Gastroesophageal sphincter (tissue), 3 donors: ENCODE results near the gene ARID3A.

ENCODE experiments used
- EP300 ChIP-seq: sonication (generic); formaldehyde crosslinking; IDR thresholded peaks from one replicate; pipeline ENCODE4 v1.6.1; 2017; ENCODE audit warnings: antibody characterized with exemption, mild to moderate bottlenecking
- POLR2A ChIP-seq, 2 donors: fragments of 450-650 bp; IDR thresholded peaks; one replicate each; pipeline ENCODE4 v1.6.1; 2017; ENCODE audit warnings: antibody characterized with exemption in 2 of 2, mild to moderate bottlenecking in 2 of 2, moderate library complexity in 1 of 2
- POLR2AphosphoS5 ChIP-seq: sonication (generic); formaldehyde crosslinking; IDR thresholded peaks from one replicate; pipeline ENCODE4 v1.6.1; 2017; ENCODE audit warnings: antibody characterized with exemption
- TF ChIP-seq, protein P1 (sequence below), 4 experiments: fragments of 200-600 bp in 2 of 4; fragments of 450-650 bp in 2 of 4; sonication (generic) in 1 of 4; IDR thresholded peaks; one replicate each; pipeline ENCODE4 v1.5.1; 2017 to 2019; ENCODE audit warnings: antibody characterized with exemption in 4 of 4, mild to moderate bottlenecking in 2 of 4, moderate library complexity in 2 of 4

DNA sequence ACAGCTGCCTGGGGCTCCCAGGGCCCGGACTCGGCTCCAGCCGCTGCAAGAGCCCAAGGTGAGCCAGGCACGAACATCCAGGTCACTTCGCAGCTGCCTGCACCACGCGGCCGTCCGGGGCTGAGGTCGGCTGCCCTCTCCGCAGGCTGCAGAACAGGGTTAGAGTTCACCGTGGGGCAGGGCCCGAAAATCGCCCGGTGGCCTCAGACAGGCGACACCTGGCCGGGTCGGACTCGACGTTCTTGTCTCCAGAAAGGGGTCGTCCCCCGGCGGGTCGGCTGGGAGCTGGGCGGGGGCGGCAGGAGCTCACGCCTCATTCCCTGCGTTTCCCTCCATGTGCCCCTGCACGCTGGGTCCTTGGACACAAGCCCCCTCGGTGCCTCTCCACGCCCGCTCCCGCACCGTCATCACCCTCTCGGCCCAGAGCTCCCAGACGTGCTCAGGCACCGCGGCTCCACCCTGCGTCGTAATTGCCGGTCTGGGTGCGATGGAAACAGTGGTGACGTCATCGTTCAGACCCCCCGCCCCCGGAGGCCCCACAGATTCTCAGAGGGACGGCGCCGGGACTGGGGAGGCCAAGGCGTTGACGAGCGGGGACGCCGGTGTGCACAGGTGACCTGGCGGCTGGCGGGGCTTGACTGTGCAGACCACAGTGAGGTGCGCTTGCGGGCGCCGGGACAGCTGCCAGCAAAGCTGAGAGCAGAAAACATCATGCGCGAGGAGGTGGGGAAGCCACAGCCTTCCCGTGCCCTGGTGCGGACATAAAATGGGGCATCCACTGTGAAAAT, 70.4 kb downstream of the ARID3A start:
- TF ChIP-seq POLR2AphosphoS5 (no peak), EP300 (no peak), POLR2A (IDR thresholded peaks at IDR 0.05) (no peak)
- TF ChIP-seq, protein P1, sequence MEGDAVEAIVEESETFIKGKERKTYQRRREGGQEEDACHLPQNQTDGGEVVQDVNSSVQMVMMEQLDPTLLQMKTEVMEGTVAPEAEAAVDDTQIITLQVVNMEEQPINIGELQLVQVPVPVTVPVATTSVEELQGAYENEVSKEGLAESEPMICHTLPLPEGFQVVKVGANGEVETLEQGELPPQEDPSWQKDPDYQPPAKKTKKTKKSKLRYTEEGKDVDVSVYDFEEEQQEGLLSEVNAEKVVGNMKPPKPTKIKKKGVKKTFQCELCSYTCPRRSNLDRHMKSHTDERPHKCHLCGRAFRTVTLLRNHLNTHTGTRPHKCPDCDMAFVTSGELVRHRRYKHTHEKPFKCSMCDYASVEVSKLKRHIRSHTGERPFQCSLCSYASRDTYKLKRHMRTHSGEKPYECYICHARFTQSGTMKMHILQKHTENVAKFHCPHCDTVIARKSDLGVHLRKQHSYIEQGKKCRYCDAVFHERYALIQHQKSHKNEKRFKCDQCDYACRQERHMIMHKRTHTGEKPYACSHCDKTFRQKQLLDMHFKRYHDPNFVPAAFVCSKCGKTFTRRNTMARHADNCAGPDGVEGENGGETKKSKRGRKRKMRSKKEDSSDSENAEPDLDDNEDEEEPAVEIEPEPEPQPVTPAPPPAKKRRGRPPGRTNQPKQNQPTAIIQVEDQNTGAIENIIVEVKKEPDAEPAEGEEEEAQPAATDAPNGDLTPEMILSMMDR (IDR thresholded peaks at IDR 0.05) = no peak
